NT2/D1 (cell line): ENCODE data around the gene ADAM30.

Experiments used
- SUZ12 ChIP-seq: IDR thresholded peaks from 2 replicates; pipeline ENCODE4 v1.6.1; 2011; ENCODE audit not compliant: insufficient read length, insufficient read depth; ENCODE audit errors: extremely low read depth
- YY1 ChIP-seq: IDR thresholded peaks from 2 replicates; pipeline ENCODE4 v1.6.1; 2011; ENCODE audit not compliant: insufficient read length, insufficient read depth

GRCh38 chr1:119893827-119894700, 2.3 kb downstream of the ADAM30 start:
- TF ChIP-seq SUZ12 (no peak), YY1 (no peak)
